Panc1 (cell line): ENCODE measurements around the gene PLEKHG4B. TPM values are rescaled to one million over a fixed set of nuclear protein-coding genes. Genes with fewer than 3 reads are reported as not detected.

Source experiments
- ATAC-seq: fragments of 200-7000 bp; cut with Tn5 transposase; 2 replicates; pipeline ENCODE4 v1.9.1; 2020; ENCODE audit warnings: mild to moderate bottlenecking, moderate library complexity
- BruUV-seq: library from RNA; stranded (reverse); fragments of 400-500 nt; replicated peaks from 2 replicates; lab custom pipeline; 2021; lab: Mats Ljungman, UMichigan
- CTCF ChIA-PET: fragments of 300-600 bp; sonication (Branson Sonifier 250); formaldehyde crosslinking; loops from one replicate; lab custom pipeline; 2022; ENCODE audit warnings: antibody characterized with exemption; lab: Charles Lee
- POLR2A ChIA-PET: fragments of 300-600 bp; sonication (Branson Sonifier 250); formaldehyde crosslinking; loops from one replicate; lab custom pipeline; 2022; ENCODE audit warnings: antibody characterized with exemption; lab: Charles Lee
- DNase-seq: peaks from one replicate; pipeline ENCODE4 v3.0.0-alpha.2; 2010; ENCODE audit warnings: low read depth, low spot score
- H3K27ac ChIP-seq: 2 replicates; pipeline ENCODE4 v1.5.1; 2011; ENCODE audit warnings: mild to moderate bottlenecking, low read length, inconsistent platforms
- H3K27me3 ChIP-seq: fragments of 200-500 bp; sonication (Bioruptor generic); 2 replicates; pipeline ENCODE4 v1.6.0; 2014; ENCODE audit warnings: low read length, inconsistent platforms; ENCODE audit not compliant: control insufficient read depth, insufficient read depth
- H3K36me3 ChIP-seq: fragments of 200-500 bp; sonication (Bioruptor generic); 2 replicates; pipeline ENCODE4 v1.5.1; 2014; ENCODE audit warnings: inconsistent platforms, mild to moderate bottlenecking, low read length, moderate library complexity; ENCODE audit not compliant: control insufficient read depth, insufficient read depth
- H3K4me1 ChIP-seq: 2 replicates; pipeline ENCODE4 v1.5.1; 2011; ENCODE audit warnings: inconsistent platforms, mild to moderate bottlenecking, low read length, moderate library complexity; ENCODE audit not compliant: control insufficient read depth, insufficient read depth
- H3K4me3 ChIP-seq, 2 experiments: 2 replicates each; pipeline ENCODE4 v1.5.1; 2011 to 2012; ENCODE audit warnings: low read depth in 2 of 2, low read length in 2 of 2, mild to moderate bottlenecking in 2 of 2, inconsistent platforms in 1 of 2, moderate library complexity in 1 of 2
- H3K9me3 ChIP-seq: fragments of 200-500 bp; sonication (Bioruptor generic); 2 replicates; pipeline ENCODE4 v1.5.1; 2014; ENCODE audit warnings: low read depth, mild to moderate bottlenecking, inconsistent platforms, low read length, moderate library complexity; ENCODE audit not compliant: control insufficient read depth, insufficient read depth
- POLR2AphosphoS5 ChIP-seq: IDR thresholded peaks from 2 replicates; pipeline ENCODE4 v1.6.1; 2012; ENCODE audit warnings: mild to moderate bottlenecking, low read depth, low read length, moderate library complexity
- REST ChIP-seq, 2 experiments: IDR thresholded peaks; 2 replicates each; pipeline ENCODE4 v1.6.1; 2011 to 2012; ENCODE audit warnings: low read depth in 2 of 2, control low read depth in 1 of 2, low read length in 1 of 2, mild to moderate bottlenecking in 1 of 2, moderate library complexity in 1 of 2; ENCODE audit not compliant: insufficient read depth in 1 of 2
- SIN3A ChIP-seq: IDR thresholded peaks from 2 replicates; pipeline ENCODE4 v1.6.1; 2012; ENCODE audit warnings: low read depth, mild to moderate bottlenecking, low read length, moderate library complexity, borderline replicate concordance; ENCODE audit not compliant: insufficient read depth
- TCF7L2 ChIP-seq: IDR thresholded peaks from 2 replicates; pipeline ENCODE4 v1.6.1; 2011; ENCODE audit warnings: mild to moderate bottlenecking, low read depth, low read length, inconsistent platforms
- in situ Hi-C: cut with HindIII; loops from 2 replicates; pipeline ENCODE4 v1.10.0; 2016; ENCODE audit warnings: low sequenced_read_pairs, low pct_unique_long_range_greater_than_20kb
- intact Hi-C: fragments of 100-400 bp; cut with micrococcal nuclease; formaldehyde crosslinking; loops from one replicate; pipeline ENCODE4 v1.10.0; 2022; ENCODE audit not compliant: unreplicated experiment
- total RNA-seq: library from RNA; stranded (reverse); gene quantifications from one replicate; pipeline ENCODE4 v1.2.1, GENCODE V29; 2021; ENCODE audit not compliant: unreplicated experiment
- TF ChIP-seq, protein P1 (sequence below): fragments of 450-650 bp; IDR thresholded peaks from 2 replicates; pipeline ENCODE4 v1.5.1; 2017; ENCODE audit warnings: mild to moderate bottlenecking

Gene PLEKHG4B
- total RNA-seq, 1 experiment from 2014 or later = 8.9 TPM

DNA sequence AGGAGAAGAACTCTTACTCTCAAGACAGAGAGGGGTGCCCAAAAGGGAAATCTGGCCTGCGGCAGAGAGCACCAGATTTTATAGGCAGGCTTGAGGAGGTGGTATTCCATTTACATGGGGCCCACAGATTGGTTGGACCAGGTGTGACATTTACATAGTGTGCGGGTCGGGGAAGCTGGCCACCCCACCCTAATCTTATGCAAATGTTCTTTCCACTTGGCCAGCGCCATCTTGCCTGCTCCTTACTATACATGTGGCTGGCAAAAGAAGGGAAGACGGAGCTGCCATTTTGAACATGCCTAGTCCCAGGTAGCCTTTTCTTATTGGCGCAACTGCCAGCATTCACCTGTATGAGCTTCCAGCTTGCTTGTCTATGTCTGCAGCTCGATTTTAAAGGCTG lies 34.8 kb downstream of the PLEKHG4B start:
- H3K4me1 ChIP-seq = no peaks in the 10 kb centered on the region
- in situ Hi-C loops = no loop called here
- no peaks in the 10 kb centered on the region for H3K36me3 ChIP-seq
- ChIA-PET CTCF (no interaction called here), POLR2A (no interaction called here)
- no TSS peak for BruUV-seq
- no peak overlapping the region for H3K27ac ChIP-seq
- intact Hi-C loops = no loop called here
- TF ChIP-seq, protein P1, sequence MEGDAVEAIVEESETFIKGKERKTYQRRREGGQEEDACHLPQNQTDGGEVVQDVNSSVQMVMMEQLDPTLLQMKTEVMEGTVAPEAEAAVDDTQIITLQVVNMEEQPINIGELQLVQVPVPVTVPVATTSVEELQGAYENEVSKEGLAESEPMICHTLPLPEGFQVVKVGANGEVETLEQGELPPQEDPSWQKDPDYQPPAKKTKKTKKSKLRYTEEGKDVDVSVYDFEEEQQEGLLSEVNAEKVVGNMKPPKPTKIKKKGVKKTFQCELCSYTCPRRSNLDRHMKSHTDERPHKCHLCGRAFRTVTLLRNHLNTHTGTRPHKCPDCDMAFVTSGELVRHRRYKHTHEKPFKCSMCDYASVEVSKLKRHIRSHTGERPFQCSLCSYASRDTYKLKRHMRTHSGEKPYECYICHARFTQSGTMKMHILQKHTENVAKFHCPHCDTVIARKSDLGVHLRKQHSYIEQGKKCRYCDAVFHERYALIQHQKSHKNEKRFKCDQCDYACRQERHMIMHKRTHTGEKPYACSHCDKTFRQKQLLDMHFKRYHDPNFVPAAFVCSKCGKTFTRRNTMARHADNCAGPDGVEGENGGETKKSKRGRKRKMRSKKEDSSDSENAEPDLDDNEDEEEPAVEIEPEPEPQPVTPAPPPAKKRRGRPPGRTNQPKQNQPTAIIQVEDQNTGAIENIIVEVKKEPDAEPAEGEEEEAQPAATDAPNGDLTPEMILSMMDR = no peak
- no peak for TF ChIP-seq SIN3A
- TF ChIP-seq TCF7L2 = no peak
- TF ChIP-seq REST (IDR thresholded peaks at IDR 0.05; ENCODE audit: insufficient read depth in 1 of 2, low read depth in 2 of 2, low read length in 1 of 2) = no peak
- TF ChIP-seq POLR2AphosphoS5 = no peak
- H3K9me3 ChIP-seq = 0 out of 2 replicates have a peak, but pooled peaks cover 7% of the 10 kb centered on the region
- DNase-seq = no peak
- no peak overlapping the region for H3K4me3 ChIP-seq
- no peaks in the 10 kb centered on the region for H3K27me3 ChIP-seq
- no peak for ATAC-seq

DNA sequence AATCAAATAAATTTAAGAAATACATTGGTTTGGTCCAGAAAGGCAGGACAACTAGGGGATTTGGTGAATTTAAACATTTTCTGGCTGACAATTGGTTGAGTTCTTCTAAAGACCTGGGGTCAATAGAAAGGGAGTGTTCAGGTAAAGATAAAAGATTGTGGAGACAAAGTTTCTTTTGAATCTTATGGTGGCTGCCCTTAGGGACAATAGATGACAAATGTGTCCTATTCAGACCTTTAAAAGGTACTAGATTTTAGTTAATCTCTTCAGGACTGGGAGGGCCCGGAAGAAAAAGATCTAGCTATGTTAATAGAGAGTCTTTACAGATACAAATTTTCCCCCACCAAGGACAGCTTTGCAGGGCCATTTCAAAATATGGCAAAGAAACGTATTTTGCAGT lies 35.9 kb downstream of the PLEKHG4B start:
- 0 out of 2 replicates have a peak, but pooled peaks cover 6% of the 10 kb centered on the region for H3K9me3 ChIP-seq
- DNase-seq (no peak), ATAC-seq (no peak)
- ChIA-PET POLR2A (no interaction called here), CTCF (no interaction called here)
- no peaks in the 10 kb centered on the region for H3K36me3 ChIP-seq
- H3K4me3 ChIP-seq = no peak overlapping the region
- in situ Hi-C loops = no loop called here
- no peak overlapping the region for H3K27ac ChIP-seq
- no peaks in the 10 kb centered on the region for H3K4me1 ChIP-seq
- BruUV-seq = no TSS peak
- no peaks in the 10 kb centered on the region for H3K27me3 ChIP-seq
- no peak for TF ChIP-seq POLR2AphosphoS5
- intact Hi-C loops = no loop called here

- Histone ChIP-seq H3K36me3 (no peaks in the 10 kb centered on the region), H3K27me3 (no peaks in the 10 kb centered on the region), H3K4me3 (no peak overlapping the region), H3K27ac (no peak overlapping the region), H3K9me3 (0 out of 2 replicates have a peak, but pooled peaks cover 6% of the 10 kb centered on the region), H3K4me1 (no peaks in the 10 kb centered on the region)
- BruUV-seq = no TSS peak
- ATAC-seq (no peak), DNase-seq (no peak)
- ChIA-PET POLR2A (no interaction called here), CTCF (no interaction called here)
- TF ChIP-seq, protein P1 = no peak
- TF ChIP-seq TCF7L2 (no peak), POLR2AphosphoS5 (no peak), REST (IDR thresholded peaks at IDR 0.05; ENCODE audit: insufficient read depth in 1 of 2, low read depth in 2 of 2, low read length in 1 of 2) (no peak), SIN3A (no peak)
- intact Hi-C loops (no loop called here), in situ Hi-C loops (no loop called here)
Measured at GRCh38 chr5:128446-128845, 36.5 kb downstream of the PLEKHG4B start.
